ENCODE results near the gene IGF2R. TPM values are rescaled to one million over a fixed set of nuclear protein-coding genes. Genes with fewer than 3 reads are reported as not detected.

IGF2R gene
- total RNA-seq, 1 experiment from 2014 or later: 75.3 TPM

DNA sequence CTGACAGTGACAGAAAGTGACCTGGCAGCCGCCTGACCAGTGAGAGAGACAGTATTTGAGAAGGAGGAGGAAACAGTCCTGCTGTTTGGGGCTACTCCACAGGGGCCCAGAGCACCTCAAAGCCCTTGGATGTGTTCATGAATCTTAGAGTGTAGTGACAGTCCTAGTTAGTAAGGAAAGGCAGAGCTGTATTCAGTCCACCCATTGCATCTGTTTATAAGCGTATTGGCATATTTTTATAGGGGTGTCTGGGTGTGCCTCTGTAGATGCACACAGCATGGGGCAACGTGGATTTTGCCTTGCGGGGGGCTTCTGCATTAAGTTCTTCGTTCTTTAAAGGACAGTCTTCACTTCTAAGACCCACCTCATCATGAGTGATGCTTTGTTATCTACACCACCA is 108.1 kb downstream of the IGF2R start (continued):
- no peak for TF ChIP-seq PREB (CRISPR knock-in tag; IDR thresholded peaks at IDR 0.05; ENCODE audit: borderline replicate concordance)
- TF ChIP-seq GTF2I (CRISPR knock-in tag; conservative IDR thresholded peaks at IDR 0.05): no peak
- TF ChIP-seq NR2C2 (CRISPR knock-in tag; IDR thresholded peaks at IDR 0.05): no peak
- no peak for TF ChIP-seq OVOL2 (CRISPR knock-in tag; IDR thresholded peaks at IDR 0.05; ENCODE audit: borderline replicate concordance)
- TF ChIP-seq ATF1 (CRISPR knock-in tag; IDR thresholded peaks at IDR 0.05): no peak
- TF ChIP-seq EMX1 (CRISPR knock-in tag; IDR thresholded peaks at IDR 0.05): no peak
- TF ChIP-seq TP53 (CRISPR knock-in tag; IDR thresholded peaks at IDR 0.05): no peak
- TF ChIP-seq JAZF1 (CRISPR knock-in tag; IDR thresholded peaks at IDR 0.05): no peak

DNA sequence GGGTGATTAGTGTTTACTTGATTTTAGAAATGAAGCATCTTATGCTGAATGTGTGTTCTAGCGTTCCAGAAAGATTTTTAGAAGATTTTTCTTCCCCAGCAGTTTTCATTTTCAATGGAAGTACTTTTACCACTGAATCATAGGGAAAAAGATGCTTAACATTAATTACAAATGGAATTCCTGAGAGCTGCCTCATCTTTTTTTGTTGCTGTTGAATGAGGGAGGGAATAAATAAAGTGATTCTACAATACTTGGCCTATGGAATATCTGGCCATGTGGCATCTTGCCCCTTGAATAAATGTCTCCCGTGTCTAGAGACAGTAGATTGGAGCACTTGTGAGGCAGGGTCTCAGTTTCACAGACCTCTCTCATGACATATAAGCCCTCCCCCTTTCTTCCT is 108.6 kb downstream of the IGF2R start:
- no peak for ATAC-seq
- TF ChIP-seq GRHL2 (CRISPR knock-in tag; IDR thresholded peaks at IDR 0.05; ENCODE audit: insufficient replicate concordance, severe bottlenecking) (no peak), MYBL2 (CRISPR knock-in tag; IDR thresholded peaks at IDR 0.05) (no peak), NR1H2 (CRISPR knock-in tag; IDR thresholded peaks at IDR 0.05) (no peak), CREM (CRISPR knock-in tag; IDR thresholded peaks at IDR 0.05) (no peak), NR2C2 (CRISPR knock-in tag; IDR thresholded peaks at IDR 0.05) (no peak), SMAD4 (CRISPR knock-in tag; IDR thresholded peaks at IDR 0.05) (no peak), SOX15 (CRISPR knock-in tag; IDR thresholded peaks at IDR 0.05) (no peak), ZNF263 (CRISPR knock-in tag; IDR thresholded peaks at IDR 0.05; ENCODE audit: low read depth) (no peak), RORB (CRISPR knock-in tag; IDR thresholded peaks at IDR 0.05) (no peak), GABPB1 (CRISPR knock-in tag; IDR thresholded peaks at IDR 0.05) (no peak), KAT7 (CRISPR knock-in tag; IDR thresholded peaks at IDR 0.05; ENCODE audit: borderline replicate concordance) (no peak), PREB (CRISPR knock-in tag; IDR thresholded peaks at IDR 0.05; ENCODE audit: borderline replicate concordance) (no peak), SP1 (CRISPR knock-in tag; conservative IDR thresholded peaks at IDR 0.05) (no peak)
- TF ChIP-seq, protein P1, sequence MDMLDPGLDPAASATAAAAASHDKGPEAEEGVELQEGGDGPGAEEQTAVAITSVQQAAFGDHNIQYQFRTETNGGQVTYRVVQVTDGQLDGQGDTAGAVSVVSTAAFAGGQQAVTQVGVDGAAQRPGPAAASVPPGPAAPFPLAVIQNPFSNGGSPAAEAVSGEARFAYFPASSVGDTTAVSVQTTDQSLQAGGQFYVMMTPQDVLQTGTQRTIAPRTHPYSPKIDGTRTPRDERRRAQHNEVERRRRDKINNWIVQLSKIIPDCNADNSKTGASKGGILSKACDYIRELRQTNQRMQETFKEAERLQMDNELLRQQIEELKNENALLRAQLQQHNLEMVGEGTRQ (CRISPR knock-in tag; IDR thresholded peaks at IDR 0.05): no peak
- TF ChIP-seq, protein P2, sequence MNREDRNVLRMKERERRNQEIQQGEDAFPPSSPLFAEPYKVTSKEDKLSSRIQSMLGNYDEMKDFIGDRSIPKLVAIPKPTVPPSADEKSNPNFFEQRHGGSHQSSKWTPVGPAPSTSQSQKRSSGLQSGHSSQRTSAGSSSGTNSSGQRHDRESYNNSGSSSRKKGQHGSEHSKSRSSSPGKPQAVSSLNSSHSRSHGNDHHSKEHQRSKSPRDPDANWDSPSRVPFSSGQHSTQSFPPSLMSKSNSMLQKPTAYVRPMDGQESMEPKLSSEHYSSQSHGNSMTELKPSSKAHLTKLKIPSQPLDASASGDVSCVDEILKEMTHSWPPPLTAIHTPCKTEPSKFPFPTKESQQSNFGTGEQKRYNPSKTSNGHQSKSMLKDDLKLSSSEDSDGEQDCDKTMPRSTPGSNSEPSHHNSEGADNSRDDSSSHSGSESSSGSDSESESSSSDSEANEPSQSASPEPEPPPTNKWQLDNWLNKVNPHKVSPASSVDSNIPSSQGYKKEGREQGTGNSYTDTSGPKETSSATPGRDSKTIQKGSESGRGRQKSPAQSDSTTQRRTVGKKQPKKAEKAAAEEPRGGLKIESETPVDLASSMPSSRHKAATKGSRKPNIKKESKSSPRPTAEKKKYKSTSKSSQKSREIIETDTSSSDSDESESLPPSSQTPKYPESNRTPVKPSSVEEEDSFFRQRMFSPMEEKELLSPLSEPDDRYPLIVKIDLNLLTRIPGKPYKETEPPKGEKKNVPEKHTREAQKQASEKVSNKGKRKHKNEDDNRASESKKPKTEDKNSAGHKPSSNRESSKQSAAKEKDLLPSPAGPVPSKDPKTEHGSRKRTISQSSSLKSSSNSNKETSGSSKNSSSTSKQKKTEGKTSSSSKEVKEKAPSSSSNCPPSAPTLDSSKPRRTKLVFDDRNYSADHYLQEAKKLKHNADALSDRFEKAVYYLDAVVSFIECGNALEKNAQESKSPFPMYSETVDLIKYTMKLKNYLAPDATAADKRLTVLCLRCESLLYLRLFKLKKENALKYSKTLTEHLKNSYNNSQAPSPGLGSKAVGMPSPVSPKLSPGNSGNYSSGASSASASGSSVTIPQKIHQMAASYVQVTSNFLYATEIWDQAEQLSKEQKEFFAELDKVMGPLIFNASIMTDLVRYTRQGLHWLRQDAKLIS (CRISPR knock-in tag; IDR thresholded peaks at IDR 0.05; ENCODE audit: borderline replicate concordance): no peak
- TF ChIP-seq, protein P3, sequence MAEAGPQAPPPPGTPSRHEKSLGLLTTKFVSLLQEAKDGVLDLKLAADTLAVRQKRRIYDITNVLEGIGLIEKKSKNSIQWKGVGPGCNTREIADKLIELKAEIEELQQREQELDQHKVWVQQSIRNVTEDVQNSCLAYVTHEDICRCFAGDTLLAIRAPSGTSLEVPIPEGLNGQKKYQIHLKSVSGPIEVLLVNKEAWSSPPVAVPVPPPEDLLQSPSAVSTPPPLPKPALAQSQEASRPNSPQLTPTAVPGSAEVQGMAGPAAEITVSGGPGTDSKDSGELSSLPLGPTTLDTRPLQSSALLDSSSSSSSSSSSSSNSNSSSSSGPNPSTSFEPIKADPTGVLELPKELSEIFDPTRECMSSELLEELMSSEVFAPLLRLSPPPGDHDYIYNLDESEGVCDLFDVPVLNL (CRISPR knock-in tag; IDR thresholded peaks at IDR 0.05; ENCODE audit: borderline replicate concordance, low read depth): no peak
- TF ChIP-seq, protein P4, sequence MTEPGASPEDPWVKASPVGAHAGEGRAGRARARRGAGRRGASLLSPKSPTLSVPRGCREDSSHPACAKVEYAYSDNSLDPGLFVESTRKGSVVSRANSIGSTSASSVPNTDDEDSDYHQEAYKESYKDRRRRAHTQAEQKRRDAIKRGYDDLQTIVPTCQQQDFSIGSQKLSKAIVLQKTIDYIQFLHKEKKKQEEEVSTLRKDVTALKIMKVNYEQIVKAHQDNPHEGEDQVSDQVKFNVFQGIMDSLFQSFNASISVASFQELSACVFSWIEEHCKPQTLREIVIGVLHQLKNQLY (CRISPR knock-in tag; IDR thresholded peaks at IDR 0.05): no peak
- TF ChIP-seq, protein P5, sequence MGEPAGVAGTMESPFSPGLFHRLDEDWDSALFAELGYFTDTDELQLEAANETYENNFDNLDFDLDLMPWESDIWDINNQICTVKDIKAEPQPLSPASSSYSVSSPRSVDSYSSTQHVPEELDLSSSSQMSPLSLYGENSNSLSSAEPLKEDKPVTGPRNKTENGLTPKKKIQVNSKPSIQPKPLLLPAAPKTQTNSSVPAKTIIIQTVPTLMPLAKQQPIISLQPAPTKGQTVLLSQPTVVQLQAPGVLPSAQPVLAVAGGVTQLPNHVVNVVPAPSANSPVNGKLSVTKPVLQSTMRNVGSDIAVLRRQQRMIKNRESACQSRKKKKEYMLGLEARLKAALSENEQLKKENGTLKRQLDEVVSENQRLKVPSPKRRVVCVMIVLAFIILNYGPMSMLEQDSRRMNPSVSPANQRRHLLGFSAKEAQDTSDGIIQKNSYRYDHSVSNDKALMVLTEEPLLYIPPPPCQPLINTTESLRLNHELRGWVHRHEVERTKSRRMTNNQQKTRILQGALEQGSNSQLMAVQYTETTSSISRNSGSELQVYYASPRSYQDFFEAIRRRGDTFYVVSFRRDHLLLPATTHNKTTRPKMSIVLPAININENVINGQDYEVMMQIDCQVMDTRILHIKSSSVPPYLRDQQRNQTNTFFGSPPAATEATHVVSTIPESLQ (CRISPR knock-in tag; IDR thresholded peaks at IDR 0.05): no peak
- TF ChIP-seq, protein P6, sequence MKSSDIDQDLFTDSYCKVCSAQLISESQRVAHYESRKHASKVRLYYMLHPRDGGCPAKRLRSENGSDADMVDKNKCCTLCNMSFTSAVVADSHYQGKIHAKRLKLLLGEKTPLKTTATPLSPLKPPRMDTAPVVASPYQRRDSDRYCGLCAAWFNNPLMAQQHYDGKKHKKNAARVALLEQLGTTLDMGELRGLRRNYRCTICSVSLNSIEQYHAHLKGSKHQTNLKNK (CRISPR knock-in tag; IDR thresholded peaks at IDR 0.05): no peak
- Mint-ChIP-seq H3K4me1 (no peaks in the 10 kb centered on the region), H3K4me3 (no peak overlapping the region), H3K27me3 (ENCODE audit: low read depth) (no peaks in the 10 kb centered on the region), H3K36me3 (peaks cover 72% of the 10 kb centered on the region), H3K27ac (no peak overlapping the region), H3K9me3 (peaks cover 21% of the 10 kb centered on the region)
- CTCF ChIA-PET: no interaction called here
- POLR2A ChIA-PET: interaction anchor here (0.6 kb wide), 2 partner anchors 15 to 93 kb away, joined by 3 read pairs; no protein-coding TSS in a partner anchor
- DNase-seq (ENCODE audit: low spot score): no peak
